Smooth muscle cell (in vitro differentiated cells): ENCODE measurements around the gene RYR2. TPM values are rescaled to one million over a fixed set of nuclear protein-coding genes. Genes with fewer than 3 reads are reported as not detected.

Source experiments
- DNase-seq: peaks from one replicate; lab custom pipeline; 2025; ENCODE audit not compliant: unreplicated experiment; lab: John Stamatoyannopoulos, UW
- H2AFZ ChIP-seq: fragments of 200-600 bp; sonication (generic); 2 replicates; pipeline ENCODE4 v1.6.0; 2016; ENCODE audit warnings: antibody characterized with exemption, low read depth, mild to moderate bottlenecking
- H3F3A ChIP-seq: fragments of 200-600 bp; sonication (generic); 2 replicates; pipeline ENCODE4 v1.6.0; 2017; ENCODE audit warnings: antibody characterized with exemption, low read depth
- H3K27ac ChIP-seq: fragments of 200-600 bp; sonication (generic); 2 replicates; pipeline ENCODE4 v1.5.1; 2016; ENCODE audit warnings: low read depth, mild to moderate bottlenecking
- H3K27me3 ChIP-seq: fragments of 200-600 bp; sonication (generic); 2 replicates; pipeline ENCODE4 v1.6.1; 2016; ENCODE audit warnings: low read depth, mild to moderate bottlenecking
- H3K36me3 ChIP-seq: fragments of 200-600 bp; sonication (generic); 2 replicates; pipeline ENCODE4 v1.5.1; 2016; ENCODE audit warnings: low read depth
- H3K4me1 ChIP-seq: fragments of 200-600 bp; sonication (generic); 2 replicates; pipeline ENCODE4 v1.5.1; 2016; ENCODE audit warnings: low read depth
- H3K4me2 ChIP-seq: fragments of 200-600 bp; sonication (generic); 2 replicates; pipeline ENCODE4 v1.6.0; 2016; ENCODE audit warnings: mild to moderate bottlenecking
- H3K4me3 ChIP-seq: fragments of 200-600 bp; sonication (generic); 2 replicates; pipeline ENCODE4 v1.5.1; 2016; ENCODE audit warnings: mild to moderate bottlenecking
- H3K79me2 ChIP-seq: fragments of 200-600 bp; sonication (generic); 2 replicates; pipeline ENCODE4 v1.6.0; 2016; ENCODE audit warnings: low read depth, mild to moderate bottlenecking
- H3K9ac ChIP-seq: fragments of 200-600 bp; sonication (generic); 2 replicates; pipeline ENCODE4 v1.6.0; 2016; ENCODE audit warnings: low read depth
- H3K9me3 ChIP-seq: fragments of 200-600 bp; sonication (generic); replicated peaks from 2 replicates; pipeline ENCODE4 v1.5.1; 2016; ENCODE audit warnings: low read depth
- H4K20me1 ChIP-seq: fragments of 200-600 bp; sonication (generic); 2 replicates; pipeline ENCODE4 v1.6.0; 2016; ENCODE audit warnings: low read depth
- WGBS: methylation state at CpG from one replicate; pipeline ENCODE4 v1.1.7; 2016; ENCODE audit warnings: low lambda C conversion rate; 5-methylcytosine and 5-hydroxymethylcytosine counted together
- polyA plus RNA-seq: library from polyadenylated mRNA; unstranded; fragments of >200 nt; fragmentation: Nextera tagmentation; extraction: Ambion mirVana; gene quantifications from 2 replicates; pipeline ENCODE4 v1.2.1, GENCODE V29; 2016
- total RNA-seq: library from RNA; depleted of rRNA; stranded (reverse); fragments of >200 nt; gene quantifications from 2 replicates; pipeline ENCODE4 v1.2.3, GENCODE V29; 2014
- TF ChIP-seq, protein P1 (sequence below): fragments of 200-600 bp; sonication (generic); IDR thresholded peaks from 2 replicates; pipeline ENCODE4 v1.5.1; 2017; ENCODE audit warnings: borderline replicate concordance, mild to moderate bottlenecking, antibody characterized with exemption; ENCODE audit not compliant: insufficient read depth, poor library complexity, severe bottlenecking

The RYR2 gene
- total and polyA plus RNA-seq, 2 experiments from 2014 or later = 0.09 TPM; not detected in 1

DNA sequence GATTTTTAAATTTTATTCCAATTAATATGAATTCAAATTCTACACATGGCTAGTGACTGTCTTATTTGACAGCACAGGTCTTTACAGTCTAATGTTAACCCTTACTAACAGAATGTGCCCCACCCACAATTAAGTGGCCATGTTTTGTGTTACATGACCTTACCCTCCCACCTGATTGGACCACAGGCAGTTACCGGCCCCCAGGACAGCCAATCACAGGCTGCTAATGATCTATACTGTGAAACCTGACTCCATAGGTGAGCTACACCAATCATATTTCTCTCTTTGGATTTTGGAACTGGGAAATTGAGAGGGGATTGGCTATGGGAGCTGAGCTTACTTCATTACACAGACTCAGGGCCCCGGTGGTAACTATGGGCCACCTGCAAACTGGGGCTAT, 821.2 kb downstream of the RYR2 start:
- H4K20me1 ChIP-seq = no peaks in the 10 kb centered on the region
- H3K9me3 ChIP-seq = no peaks in the 10 kb centered on the region
- TF ChIP-seq, protein P1, sequence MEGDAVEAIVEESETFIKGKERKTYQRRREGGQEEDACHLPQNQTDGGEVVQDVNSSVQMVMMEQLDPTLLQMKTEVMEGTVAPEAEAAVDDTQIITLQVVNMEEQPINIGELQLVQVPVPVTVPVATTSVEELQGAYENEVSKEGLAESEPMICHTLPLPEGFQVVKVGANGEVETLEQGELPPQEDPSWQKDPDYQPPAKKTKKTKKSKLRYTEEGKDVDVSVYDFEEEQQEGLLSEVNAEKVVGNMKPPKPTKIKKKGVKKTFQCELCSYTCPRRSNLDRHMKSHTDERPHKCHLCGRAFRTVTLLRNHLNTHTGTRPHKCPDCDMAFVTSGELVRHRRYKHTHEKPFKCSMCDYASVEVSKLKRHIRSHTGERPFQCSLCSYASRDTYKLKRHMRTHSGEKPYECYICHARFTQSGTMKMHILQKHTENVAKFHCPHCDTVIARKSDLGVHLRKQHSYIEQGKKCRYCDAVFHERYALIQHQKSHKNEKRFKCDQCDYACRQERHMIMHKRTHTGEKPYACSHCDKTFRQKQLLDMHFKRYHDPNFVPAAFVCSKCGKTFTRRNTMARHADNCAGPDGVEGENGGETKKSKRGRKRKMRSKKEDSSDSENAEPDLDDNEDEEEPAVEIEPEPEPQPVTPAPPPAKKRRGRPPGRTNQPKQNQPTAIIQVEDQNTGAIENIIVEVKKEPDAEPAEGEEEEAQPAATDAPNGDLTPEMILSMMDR = no peak
- no peak overlapping the region for H3K9ac ChIP-seq
- 93% methylated on average over 2 of the region's 2 CpGs for WGBS
- H3K36me3 ChIP-seq = no peaks in the 10 kb centered on the region
- H3K27me3 ChIP-seq = no peaks in the 10 kb centered on the region
- no peaks in the 10 kb centered on the region for H3K79me2 ChIP-seq
- no peak overlapping the region for H3K4me3 ChIP-seq
- H2AFZ ChIP-seq = no peak overlapping the region
- DNase-seq = no peak
- H3F3A ChIP-seq = no peaks in the 10 kb centered on the region
- no peaks in the 10 kb centered on the region for H3K4me1 ChIP-seq
- H3K27ac ChIP-seq = no peak overlapping the region
- no peak overlapping the region for H3K4me2 ChIP-seq

DNA sequence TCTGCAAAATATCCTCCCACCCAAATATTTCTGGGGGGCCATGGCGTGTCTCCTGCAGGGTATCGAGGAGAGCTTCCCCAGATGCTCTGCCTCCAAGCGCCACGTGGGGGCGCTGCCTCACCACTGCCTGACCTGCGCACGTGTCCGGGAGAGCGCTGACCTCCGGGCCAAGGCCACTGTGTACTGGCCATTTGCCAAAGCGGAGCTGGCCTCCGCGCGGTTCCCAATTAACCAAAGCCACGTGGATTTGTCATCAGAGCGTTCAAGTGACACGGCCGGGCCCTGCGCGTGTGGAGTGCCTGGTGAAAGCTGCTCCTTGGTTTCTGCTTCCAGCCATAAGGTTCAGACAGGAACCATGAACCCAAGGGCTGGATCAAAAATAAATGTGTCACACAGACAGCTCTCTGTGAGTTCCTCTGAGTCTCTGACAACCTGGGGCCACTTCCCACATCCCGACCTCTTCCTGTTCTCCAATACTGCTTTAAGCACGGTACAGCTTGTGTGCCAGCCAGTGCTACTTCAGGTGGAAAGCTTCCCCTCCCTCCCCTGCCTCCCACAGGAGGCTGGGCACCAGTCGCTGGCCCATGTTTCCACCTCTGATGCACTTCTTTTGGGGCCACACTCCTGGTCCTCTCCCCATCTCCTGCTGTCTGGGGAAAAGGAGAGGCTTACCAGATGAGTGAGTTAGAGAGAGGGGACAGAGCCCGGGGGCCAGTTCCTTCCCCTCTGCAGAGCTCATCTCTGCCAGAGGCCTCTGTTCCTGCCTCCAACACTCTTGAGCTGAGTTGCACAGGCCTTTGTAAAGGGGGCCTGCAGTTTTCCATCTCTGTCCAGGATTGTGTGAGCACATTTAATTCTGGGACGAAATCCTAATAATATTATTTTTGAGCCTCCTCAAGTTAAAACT, 822.6 kb downstream of the RYR2 start:
- Histone ChIP-seq H2AFZ (peak overlapping the region; percentile 52), H3K4me2 (peak overlapping the region; percentile 81)
- TF ChIP-seq, protein P1 = peak; percentile 97

DNA sequence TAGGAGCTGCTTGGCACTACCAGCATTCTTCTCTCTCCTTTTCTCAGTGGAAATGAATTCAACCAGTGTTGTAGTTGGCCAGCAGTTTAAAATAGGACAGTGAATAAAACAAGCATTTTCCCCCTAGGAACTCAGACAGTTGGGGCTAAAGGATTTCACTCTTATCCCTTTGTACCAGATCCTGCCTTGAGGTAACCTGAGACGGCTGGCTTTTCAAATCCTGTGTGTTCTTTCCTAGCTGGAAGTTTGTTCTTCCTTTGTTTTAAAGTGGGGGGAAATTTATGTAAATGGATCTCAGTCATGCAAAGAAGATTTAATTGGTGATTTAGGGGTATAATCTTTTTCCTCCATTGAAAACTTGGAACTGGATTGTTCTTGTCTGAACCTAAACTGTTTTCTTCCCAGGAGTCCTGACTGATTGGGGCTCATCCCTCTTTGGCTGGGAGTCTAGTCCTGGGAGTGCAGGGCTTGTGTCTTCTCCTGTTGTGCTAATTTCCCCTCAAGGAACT, 825.5 kb downstream of the RYR2 start:
- Histone ChIP-seq H3K27me3 (no peaks in the 10 kb centered on the region), H3K27ac (no peak overlapping the region), H3K79me2 (no peaks in the 10 kb centered on the region), H4K20me1 (no peaks in the 10 kb centered on the region), H3K4me2 (no peak overlapping the region), H2AFZ (no peak overlapping the region), H3K9me3 (no peaks in the 10 kb centered on the region), H3F3A (no peaks in the 10 kb centered on the region), H3K4me1 (no peaks in the 10 kb centered on the region), H3K36me3 (no peaks in the 10 kb centered on the region), H3K4me3 (no peak overlapping the region), H3K9ac (no peak overlapping the region)
- no peak for DNase-seq
- TF ChIP-seq, protein P1 = no peak
- WGBS = 89% methylated on average over 1 of the region's 1 CpG

More for the DNA sequence above, 822.6 kb downstream of the RYR2 start:
- Histone ChIP-seq H3F3A (no peaks in the 10 kb centered on the region), H3K4me1 (no peaks in the 10 kb centered on the region), H3K27me3 (no peaks in the 10 kb centered on the region), H3K36me3 (no peaks in the 10 kb centered on the region), H3K9ac (no peak overlapping the region), H3K9me3 (no peaks in the 10 kb centered on the region), H4K20me1 (no peaks in the 10 kb centered on the region), H3K79me2 (no peaks in the 10 kb centered on the region), H3K4me3 (peak overlapping the region; percentile 27), H3K27ac (no peak overlapping the region)
- WGBS = 16% methylated on average over 25 of the region's 25 CpGs
- peak; percentile 41 for DNase-seq
